HEK293 (cell line): ENCODE measurements around the gene WAC.
A peak's percentile ranks its signal among the peaks of the same experiment; 100 is the strongest.

Experiments used
- CTCF ChIA-PET: fragments of 350-600 bp; formaldehyde crosslinking; extraction: SDS; loops from one replicate; lab custom pipeline; 2021; ENCODE audit warnings: antibody characterized with exemption; lab: Yijun Ruan, JAX
- POLR2A ChIA-PET: fragments of 300-600 bp; formaldehyde crosslinking; extraction: SDS; loops from one replicate; lab custom pipeline; 2020; ENCODE audit warnings: antibody characterized with exemption, inconsistent platforms; lab: Yijun Ruan, JAX
- H3K27ac ChIP-seq: fragments of 200-500 bp; sonication (Bioruptor generic); 2 replicates; pipeline ENCODE4 v1.5.1; 2014; ENCODE audit warnings: low read depth, low read length, control low read depth, inconsistent platforms; ENCODE audit errors: extremely low read depth
- H3K36me3 ChIP-seq, 2 experiments: fragments of 200-500 bp in 1 of 2; sonication (Bioruptor generic) in 1 of 2; 1 replicate in 1 of 2; 2 replicates in 1 of 2; pipeline ENCODE4 v1.5.1; 2014 to 2017; ENCODE audit warnings: inconsistent platforms in 2 of 2, low read length in 2 of 2; ENCODE audit not compliant: control insufficient read depth in 2 of 2, insufficient read depth in 1 of 2
- H3K4me1 ChIP-seq: fragments of 200-500 bp; sonication (Bioruptor generic); 2 replicates; pipeline ENCODE4 v1.5.1; 2014; ENCODE audit warnings: mild to moderate bottlenecking, low read length, inconsistent platforms; ENCODE audit not compliant: control insufficient read depth, insufficient read depth
- H3K4me3 ChIP-seq: 2 replicates; pipeline ENCODE4 v1.5.1; 2011; ENCODE audit warnings: low read depth, mild to moderate bottlenecking, control low read depth, low read length, moderate library complexity
- H3K9me3 ChIP-seq: fragments of 200-500 bp; sonication (Bioruptor generic); 2 replicates; pipeline ENCODE4 v1.5.1; 2014; ENCODE audit warnings: low read depth, low read length, inconsistent platforms; ENCODE audit not compliant: control insufficient read depth, insufficient read depth
- EGR2 ChIP-seq: fragments of 450-650 bp; formaldehyde crosslinking; IDR thresholded peaks from 2 replicates; pipeline ENCODE4 v1.5.1; 2016; ENCODE audit warnings: low read depth, missing biosample characterization, missing genetic modification characterization
- GLIS2 ChIP-seq: fragments of 450-650 bp; formaldehyde crosslinking; IDR thresholded peaks from 2 replicates; pipeline ENCODE4 v1.5.1; 2016; ENCODE audit warnings: missing biosample characterization, missing genetic modification characterization
- KLF8 ChIP-seq: fragments of 450-650 bp; formaldehyde crosslinking; IDR thresholded peaks from 2 replicates; pipeline ENCODE4 v1.5.1; 2016; ENCODE audit warnings: missing biosample characterization, missing genetic modification characterization
- SCRT1 ChIP-seq: fragments of 450-650 bp; formaldehyde crosslinking; IDR thresholded peaks from 2 replicates; pipeline ENCODE4 v1.5.1; 2016; ENCODE audit warnings: missing biosample characterization, missing genetic modification characterization, borderline replicate concordance
- SP7 ChIP-seq: fragments of 450-650 bp; formaldehyde crosslinking; IDR thresholded peaks from 2 replicates; pipeline ENCODE4 v1.5.1; 2016; ENCODE audit warnings: missing biosample characterization, missing genetic modification characterization
- WT1 ChIP-seq: fragments of 450-650 bp; formaldehyde crosslinking; IDR thresholded peaks from 2 replicates; pipeline ENCODE4 v1.5.1; 2016; ENCODE audit warnings: missing biosample characterization, missing genetic modification characterization
- ZBTB17 ChIP-seq: fragments of 450-650 bp; formaldehyde crosslinking; IDR thresholded peaks from 2 replicates; pipeline ENCODE4 v1.5.1; 2016; ENCODE audit warnings: missing biosample characterization, missing genetic modification characterization
- ZBTB20 ChIP-seq: fragments of 450-650 bp; formaldehyde crosslinking; IDR thresholded peaks from 2 replicates; pipeline ENCODE4 v1.5.1; 2016; ENCODE audit warnings: missing biosample characterization, missing genetic modification characterization
- ZFP3 ChIP-seq: fragments of 450-650 bp; formaldehyde crosslinking; IDR thresholded peaks from 2 replicates; pipeline ENCODE4 v1.5.1; 2016; ENCODE audit warnings: low read depth, missing biosample characterization, missing genetic modification characterization
- ZNF10 ChIP-seq: fragments of 450-650 bp; formaldehyde crosslinking; IDR thresholded peaks from 2 replicates; pipeline ENCODE4 v1.5.1; 2017; ENCODE audit warnings: missing biosample characterization, missing genetic modification characterization
- ZNF112 ChIP-seq: fragments of 450-650 bp; formaldehyde crosslinking; IDR thresholded peaks from 2 replicates; pipeline ENCODE4 v1.5.0; 2017; ENCODE audit warnings: missing biosample characterization, missing genetic modification characterization
- ZNF157 ChIP-seq: fragments of 450-650 bp; formaldehyde crosslinking; IDR thresholded peaks from 2 replicates; pipeline ENCODE4 v1.5.1; 2016; ENCODE audit warnings: missing biosample characterization, missing genetic modification characterization
- ZNF16 ChIP-seq: fragments of 450-650 bp; formaldehyde crosslinking; IDR thresholded peaks from 2 replicates; pipeline ENCODE4 v1.5.1; 2016; ENCODE audit warnings: low read depth, missing biosample characterization, missing genetic modification characterization
- ZNF266 ChIP-seq: fragments of 450-650 bp; formaldehyde crosslinking; IDR thresholded peaks from 2 replicates; pipeline ENCODE4 v1.5.1; 2016; ENCODE audit warnings: missing biosample characterization, missing genetic modification characterization, low read depth
- ZNF37A ChIP-seq: fragments of 450-650 bp; IDR thresholded peaks from 2 replicates; pipeline ENCODE4 v1.5.1; 2018; ENCODE audit warnings: missing biosample characterization, missing genetic modification characterization
- ZNF416 ChIP-seq: fragments of 450-650 bp; formaldehyde crosslinking; IDR thresholded peaks from 2 replicates; pipeline ENCODE4 v1.5.1; 2016; ENCODE audit warnings: missing biosample characterization, missing genetic modification characterization
- ZNF433 ChIP-seq: fragments of 450-650 bp; formaldehyde crosslinking; IDR thresholded peaks from 2 replicates; pipeline ENCODE4 v1.5.1; 2016; ENCODE audit warnings: missing biosample characterization, missing genetic modification characterization, low read depth
- ZNF560 ChIP-seq: fragments of 450-650 bp; formaldehyde crosslinking; IDR thresholded peaks from 2 replicates; pipeline ENCODE4 v1.5.1; 2017; ENCODE audit warnings: missing biosample characterization, missing genetic modification characterization, borderline replicate concordance
- ZNF585B ChIP-seq: fragments of 450-650 bp; formaldehyde crosslinking; IDR thresholded peaks from 2 replicates; pipeline ENCODE4 v1.5.1; 2016; ENCODE audit warnings: missing biosample characterization, missing genetic modification characterization
- ZNF747 ChIP-seq: fragments of 450-650 bp; formaldehyde crosslinking; IDR thresholded peaks from 2 replicates; pipeline ENCODE4 v1.5.1; 2016; ENCODE audit warnings: missing biosample characterization, missing genetic modification characterization
- ZNF76 ChIP-seq: fragments of 450-650 bp; formaldehyde crosslinking; IDR thresholded peaks from 2 replicates; pipeline ENCODE4; 2016; ENCODE audit warnings: low read depth, missing biosample characterization, missing genetic modification characterization, borderline replicate concordance
- ZNF777 ChIP-seq: fragments of 450-650 bp; formaldehyde crosslinking; IDR thresholded peaks from 2 replicates; pipeline ENCODE4 v1.5.1; 2017; ENCODE audit warnings: missing biosample characterization, missing genetic modification characterization, borderline replicate concordance
- ZNF792 ChIP-seq: fragments of 450-650 bp; formaldehyde crosslinking; IDR thresholded peaks from 2 replicates; pipeline ENCODE4 v1.5.1; 2016; ENCODE audit warnings: missing biosample characterization, missing genetic modification characterization
- ZNF837 ChIP-seq: fragments of 450-650 bp; formaldehyde crosslinking; IDR thresholded peaks from 2 replicates; pipeline ENCODE4 v1.5.1; 2016; ENCODE audit warnings: missing biosample characterization, missing genetic modification characterization
- ZNF843 ChIP-seq: fragments of 450-650 bp; formaldehyde crosslinking; IDR thresholded peaks from 2 replicates; pipeline ENCODE4 v1.5.1; 2016; ENCODE audit warnings: missing biosample characterization, missing genetic modification characterization
- TF ChIP-seq, protein P1 (sequence below): fragments of 450-650 bp; formaldehyde crosslinking; IDR thresholded peaks from 2 replicates; pipeline ENCODE4 v1.5.1; 2017; ENCODE audit warnings: missing biosample characterization, missing genetic modification characterization
- TF ChIP-seq, protein P2 (sequence below): fragments of 450-650 bp; formaldehyde crosslinking; IDR thresholded peaks from 2 replicates; pipeline ENCODE4 v1.5.1; 2016; ENCODE audit warnings: missing biosample characterization, missing genetic modification characterization
- TF ChIP-seq, protein P3 (sequence below): fragments of 450-650 bp; formaldehyde crosslinking; IDR thresholded peaks from 2 replicates; pipeline ENCODE4 v1.5.1; 2016; ENCODE audit warnings: missing biosample characterization, missing genetic modification characterization
- TF ChIP-seq, protein P4 (sequence below): fragments of 450-650 bp; formaldehyde crosslinking; IDR thresholded peaks from 2 replicates; pipeline ENCODE4 v1.5.1; 2016; ENCODE audit warnings: missing biosample characterization, missing genetic modification characterization
- TF ChIP-seq, protein P5 (sequence below): fragments of 450-650 bp; formaldehyde crosslinking; IDR thresholded peaks from 2 replicates; pipeline ENCODE4 v1.5.1; 2016; ENCODE audit warnings: missing biosample characterization, missing genetic modification characterization
- TF ChIP-seq, protein P6 (sequence below): fragments of 450-650 bp; formaldehyde crosslinking; IDR thresholded peaks from 2 replicates; pipeline ENCODE4 v1.5.1; 2016; ENCODE audit warnings: missing biosample characterization, missing genetic modification characterization, borderline replicate concordance

The WAC gene

DNA sequence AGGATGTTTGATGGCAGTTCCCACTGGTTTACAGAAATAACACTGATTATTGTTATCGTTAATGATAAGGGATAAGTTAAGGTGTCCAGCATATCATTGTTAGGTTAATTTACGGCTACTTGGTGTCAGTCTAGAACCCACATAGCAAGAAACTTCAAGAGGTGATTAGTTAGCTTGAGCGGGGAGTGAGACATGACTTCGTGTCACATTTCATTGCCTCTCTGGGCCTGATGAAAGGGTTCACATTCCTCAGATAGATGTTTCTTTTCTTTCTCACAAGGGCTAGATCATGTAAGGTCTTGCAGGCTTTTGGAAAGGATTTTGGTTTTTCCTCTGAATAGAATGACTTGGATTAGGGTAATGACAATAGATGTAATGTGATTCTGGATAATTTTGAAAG is 26.7 kb downstream of the WAC start:
- H3K4me1 ChIP-seq: peaks cover 14% of the 10 kb centered on the region
- POLR2A ChIA-PET: no interaction called here
- TF ChIP-seq ZNF747 (tag by site-specific recombination) (no peak), ZNF76 (tag by site-specific recombination) (no peak), ZNF843 (0 out of 2 replicates have a peak, but pooled peaks have one; percentile 26), ZNF585B (tag by site-specific recombination) (no peak), ZNF792 (tag by site-specific recombination) (no peak), EGR2 (tag by site-specific recombination) (0 out of 2 replicates have a peak, but pooled peaks have one; percentile 13), ZNF560 (tag by site-specific recombination) (no peak), ZNF433 (tag by site-specific recombination) (no peak), ZNF837 (tag by site-specific recombination) (no peak), ZBTB20 (no peak), ZNF416 (no peak), ZNF777 (tag by site-specific recombination) (no peak), ZFP3 (no peak), ZNF37A (tag by site-specific recombination) (no peak), SP7 (tag by site-specific recombination) (peak; percentile 80), ZNF112 (tag by site-specific recombination) (no peak), WT1 (peak; percentile 40; the same call in 1 of the 2 replicates), KLF8 (tag by site-specific recombination) (no peak), ZNF157 (tag by site-specific recombination) (no peak), ZNF10 (tag by site-specific recombination) (no peak), ZNF16 (tag by site-specific recombination) (no peak), ZBTB17 (tag by site-specific recombination) (no peak), ZNF266 (tag by site-specific recombination) (no peak), GLIS2 (tag by site-specific recombination) (no peak), SCRT1 (tag by site-specific recombination) (no peak)
- TF ChIP-seq, protein P1, sequence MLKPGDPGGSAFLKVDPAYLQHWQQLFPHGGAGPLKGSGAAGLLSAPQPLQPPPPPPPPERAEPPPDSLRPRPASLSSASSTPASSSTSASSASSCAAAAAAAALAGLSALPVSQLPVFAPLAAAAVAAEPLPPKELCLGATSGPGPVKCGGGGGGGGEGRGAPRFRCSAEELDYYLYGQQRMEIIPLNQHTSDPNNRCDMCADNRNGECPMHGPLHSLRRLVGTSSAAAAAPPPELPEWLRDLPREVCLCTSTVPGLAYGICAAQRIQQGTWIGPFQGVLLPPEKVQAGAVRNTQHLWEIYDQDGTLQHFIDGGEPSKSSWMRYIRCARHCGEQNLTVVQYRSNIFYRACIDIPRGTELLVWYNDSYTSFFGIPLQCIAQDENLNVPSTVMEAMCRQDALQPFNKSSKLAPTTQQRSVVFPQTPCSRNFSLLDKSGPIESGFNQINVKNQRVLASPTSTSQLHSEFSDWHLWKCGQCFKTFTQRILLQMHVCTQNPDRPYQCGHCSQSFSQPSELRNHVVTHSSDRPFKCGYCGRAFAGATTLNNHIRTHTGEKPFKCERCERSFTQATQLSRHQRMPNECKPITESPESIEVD (tag by site-specific recombination): 0 out of 2 replicates have a peak, but pooled peaks have one; percentile 19
- TF ChIP-seq, protein P2, sequence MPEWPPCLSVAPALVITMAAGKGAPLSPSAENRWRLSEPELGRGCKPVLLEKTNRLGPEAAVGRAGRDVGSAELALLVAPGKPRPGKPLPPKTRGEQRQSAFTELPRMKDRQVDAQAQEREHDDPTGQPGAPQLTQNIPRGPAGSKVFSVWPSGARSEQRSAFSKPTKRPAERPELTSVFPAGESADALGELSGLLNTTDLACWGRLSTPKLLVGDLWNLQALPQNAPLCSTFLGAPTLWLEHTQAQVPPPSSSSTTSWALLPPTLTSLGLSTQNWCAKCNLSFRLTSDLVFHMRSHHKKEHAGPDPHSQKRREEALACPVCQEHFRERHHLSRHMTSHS (tag by site-specific recombination): no peak
- TF ChIP-seq, protein P3, sequence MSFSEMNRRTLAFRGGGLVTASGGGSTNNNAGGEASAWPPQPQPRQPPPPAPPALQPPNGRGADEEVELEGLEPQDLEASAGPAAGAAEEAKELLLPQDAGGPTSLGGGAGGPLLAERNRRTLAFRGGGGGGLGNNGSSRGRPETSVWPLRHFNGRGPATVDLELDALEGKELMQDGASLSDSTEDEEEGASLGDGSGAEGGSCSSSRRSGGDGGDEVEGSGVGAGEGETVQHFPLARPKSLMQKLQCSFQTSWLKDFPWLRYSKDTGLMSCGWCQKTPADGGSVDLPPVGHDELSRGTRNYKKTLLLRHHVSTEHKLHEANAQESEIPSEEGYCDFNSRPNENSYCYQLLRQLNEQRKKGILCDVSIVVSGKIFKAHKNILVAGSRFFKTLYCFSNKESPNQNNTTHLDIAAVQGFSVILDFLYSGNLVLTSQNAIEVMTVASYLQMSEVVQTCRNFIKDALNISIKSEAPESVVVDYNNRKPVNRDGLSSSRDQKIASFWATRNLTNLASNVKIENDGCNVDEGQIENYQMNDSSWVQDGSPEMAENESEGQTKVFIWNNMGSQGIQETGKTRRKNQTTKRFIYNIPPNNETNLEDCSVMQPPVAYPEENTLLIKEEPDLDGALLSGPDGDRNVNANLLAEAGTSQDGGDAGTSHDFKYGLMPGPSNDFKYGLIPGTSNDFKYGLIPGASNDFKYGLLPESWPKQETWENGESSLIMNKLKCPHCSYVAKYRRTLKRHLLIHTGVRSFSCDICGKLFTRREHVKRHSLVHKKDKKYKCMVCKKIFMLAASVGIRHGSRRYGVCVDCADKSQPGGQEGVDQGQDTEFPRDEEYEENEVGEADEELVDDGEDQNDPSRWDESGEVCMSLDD (tag by site-specific recombination): no peak
- TF ChIP-seq, protein P4, sequence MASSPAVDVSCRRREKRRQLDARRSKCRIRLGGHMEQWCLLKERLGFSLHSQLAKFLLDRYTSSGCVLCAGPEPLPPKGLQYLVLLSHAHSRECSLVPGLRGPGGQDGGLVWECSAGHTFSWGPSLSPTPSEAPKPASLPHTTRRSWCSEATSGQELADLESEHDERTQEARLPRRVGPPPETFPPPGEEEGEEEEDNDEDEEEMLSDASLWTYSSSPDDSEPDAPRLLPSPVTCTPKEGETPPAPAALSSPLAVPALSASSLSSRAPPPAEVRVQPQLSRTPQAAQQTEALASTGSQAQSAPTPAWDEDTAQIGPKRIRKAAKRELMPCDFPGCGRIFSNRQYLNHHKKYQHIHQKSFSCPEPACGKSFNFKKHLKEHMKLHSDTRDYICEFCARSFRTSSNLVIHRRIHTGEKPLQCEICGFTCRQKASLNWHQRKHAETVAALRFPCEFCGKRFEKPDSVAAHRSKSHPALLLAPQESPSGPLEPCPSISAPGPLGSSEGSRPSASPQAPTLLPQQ (tag by site-specific recombination): no peak
- TF ChIP-seq, protein P5, sequence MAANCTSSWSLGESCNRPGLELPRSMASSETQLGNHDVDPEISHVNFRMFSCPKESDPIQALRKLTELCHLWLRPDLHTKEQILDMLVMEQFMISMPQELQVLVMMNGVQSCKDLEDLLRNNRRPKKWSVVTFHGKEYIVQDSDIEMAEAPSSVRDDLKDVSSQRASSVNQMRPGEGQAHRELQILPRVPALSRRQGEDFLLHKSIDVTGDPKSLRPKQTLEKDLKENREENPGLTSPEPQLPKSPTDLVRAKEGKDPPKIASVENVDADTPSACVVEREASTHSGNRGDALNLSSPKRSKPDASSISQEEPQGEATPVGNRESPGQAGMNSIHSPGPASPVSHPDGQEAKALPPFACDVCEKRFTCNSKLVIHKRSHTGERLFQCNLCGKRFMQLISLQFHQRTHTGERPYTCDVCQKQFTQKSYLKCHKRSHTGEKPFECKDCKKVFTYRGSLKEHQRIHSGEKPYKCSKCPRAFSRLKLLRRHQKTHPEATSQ: no peak
- TF ChIP-seq, protein P6, sequence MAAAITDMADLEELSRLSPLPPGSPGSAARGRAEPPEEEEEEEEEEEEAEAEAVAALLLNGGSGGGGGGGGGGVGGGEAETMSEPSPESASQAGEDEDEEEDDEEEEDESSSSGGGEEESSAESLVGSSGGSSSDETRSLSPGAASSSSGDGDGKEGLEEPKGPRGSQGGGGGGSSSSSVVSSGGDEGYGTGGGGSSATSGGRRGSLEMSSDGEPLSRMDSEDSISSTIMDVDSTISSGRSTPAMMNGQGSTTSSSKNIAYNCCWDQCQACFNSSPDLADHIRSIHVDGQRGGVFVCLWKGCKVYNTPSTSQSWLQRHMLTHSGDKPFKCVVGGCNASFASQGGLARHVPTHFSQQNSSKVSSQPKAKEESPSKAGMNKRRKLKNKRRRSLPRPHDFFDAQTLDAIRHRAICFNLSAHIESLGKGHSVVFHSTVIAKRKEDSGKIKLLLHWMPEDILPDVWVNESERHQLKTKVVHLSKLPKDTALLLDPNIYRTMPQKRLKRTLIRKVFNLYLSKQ (tag by site-specific recombination): no peak

More for the DNA sequence above, 26.7 kb downstream of the WAC start:
- CTCF ChIA-PET: no interaction called here
- Histone ChIP-seq H3K4me3 (no peak overlapping the region), H3K36me3 (peaks cover 20 to 64% of the 10 kb centered on the region in 2 experiments), H3K27ac (no peak overlapping the region), H3K9me3 (no peaks in the 10 kb centered on the region)
